GM18517 (cell line): ENCODE measurements around the gene ABCA12.

Experiments
- ATAC-seq: cut with Tn5 transposase; IDR thresholded peaks from one replicate; pipeline ENCODE4 v1.9.1; 2021; ENCODE audit warnings: mild to moderate bottlenecking, moderate library complexity; ENCODE audit not compliant: unreplicated experiment

Gene ABCA12

DNA sequence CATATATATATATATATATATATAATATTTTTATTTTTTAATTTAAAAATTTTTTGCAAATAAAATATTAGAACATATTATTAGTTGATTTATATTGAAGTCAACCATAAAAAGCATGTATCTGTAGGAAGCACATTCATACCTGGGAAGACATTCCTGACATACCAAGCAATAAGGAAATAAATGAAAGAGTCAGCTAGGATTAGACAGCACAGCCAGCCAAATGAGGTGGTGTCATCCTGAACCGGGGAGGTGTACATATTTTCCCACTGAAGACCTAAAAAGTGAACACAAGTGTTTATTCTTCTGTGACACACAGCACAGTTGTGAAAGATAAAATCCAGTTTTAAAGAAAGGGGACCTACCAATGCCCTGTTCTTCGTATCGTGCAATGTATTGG, 149.2 kb downstream of the ABCA12 start:
- no peak for ATAC-seq

GRCh38 chr2:214987261-214987660, 151.2 kb downstream of the ABCA12 start:
- no peak for ATAC-seq

GRCh38 chr2:214985619-214986018, 152.8 kb downstream of the ABCA12 start:
- ATAC-seq: no peak

- ATAC-seq: no peak
These were observed 172.0 kb downstream of the ABCA12 start for GRCh38 chr2:214966420-214966819.

DNA sequence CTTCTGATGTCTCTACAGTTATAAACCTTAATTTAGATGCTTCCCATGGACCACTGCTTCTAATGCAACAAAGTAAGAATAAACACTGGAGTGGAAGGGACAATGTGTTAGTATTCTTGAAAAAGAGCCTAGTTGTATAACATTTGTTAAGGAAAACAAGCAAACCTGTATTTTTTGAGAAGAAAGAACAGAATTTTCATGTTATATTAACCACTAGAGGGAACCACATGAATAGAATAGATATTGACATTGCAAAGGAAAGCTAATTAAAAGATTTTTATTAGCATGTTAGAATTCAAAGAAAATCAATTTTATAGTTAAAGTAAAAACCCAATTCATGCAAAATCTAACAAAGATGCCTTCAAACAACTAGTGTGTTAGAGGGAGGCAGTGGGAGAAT, 177.7 kb downstream of the ABCA12 start:
- no peak for ATAC-seq

DNA sequence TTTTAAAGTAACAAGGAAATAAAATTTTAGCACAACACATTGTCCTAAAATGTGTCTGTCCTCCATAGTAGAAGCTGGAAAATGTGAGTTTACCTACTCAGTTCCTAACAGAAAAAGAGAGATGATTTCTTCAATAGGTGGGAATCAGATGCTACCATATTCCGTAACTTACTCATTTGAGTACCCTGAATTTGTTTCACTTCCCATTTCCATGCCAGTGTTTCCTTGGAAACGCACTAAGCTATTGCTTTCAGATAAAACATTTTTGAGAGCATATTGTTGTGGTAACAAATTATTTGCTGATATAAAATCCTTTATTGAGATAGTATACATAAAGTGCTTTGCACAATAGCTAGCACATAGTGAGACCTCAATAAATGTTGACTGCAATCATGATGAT, 191.5 kb downstream of the ABCA12 start:
- no peak for ATAC-seq

DNA sequence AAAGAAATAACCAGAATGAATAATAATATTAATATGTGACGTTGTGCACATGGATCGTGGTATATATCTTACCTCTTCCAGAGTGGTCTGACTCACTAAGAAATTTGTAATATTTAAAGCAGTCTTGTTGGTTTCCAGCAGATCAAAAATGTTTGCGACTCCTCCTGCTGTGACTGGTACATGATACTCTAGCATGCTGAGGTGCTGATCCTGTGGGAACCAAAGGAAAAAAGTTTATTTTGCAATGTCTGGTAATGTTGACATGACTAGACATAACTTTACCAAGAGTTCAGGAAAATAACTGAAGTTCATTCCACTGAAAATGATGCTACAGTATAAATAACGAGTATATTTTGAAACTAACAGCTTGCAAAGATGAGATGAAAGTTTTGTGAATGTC, 204.4 kb downstream of the ABCA12 start:
- no peak for ATAC-seq

GRCh38 chr2:214904634-214905033, 233.8 kb downstream of the ABCA12 start:
- no peak for ATAC-seq

GRCh38 chr2:214904176-214904575, 234.2 kb downstream of the ABCA12 start:
- no peak for ATAC-seq

DNA sequence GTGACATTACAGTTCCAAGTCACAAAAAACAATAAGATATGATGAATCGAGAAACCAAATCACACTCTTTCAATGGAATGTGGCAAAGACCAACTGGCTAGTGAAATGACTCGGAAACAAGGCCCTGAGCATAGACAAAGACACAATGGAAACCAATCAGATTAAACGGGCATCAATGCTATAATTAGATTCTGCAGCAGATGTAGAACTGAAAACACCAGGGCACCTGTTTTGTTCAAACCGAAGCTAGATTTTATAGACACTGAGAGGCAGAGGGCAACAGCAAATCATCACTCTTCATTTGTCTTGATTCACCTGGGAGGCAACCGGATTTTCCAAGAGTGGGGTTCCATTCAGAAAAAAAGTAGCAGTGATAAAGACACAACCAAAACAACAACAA, 236.1 kb downstream of the ABCA12 start:
- peak; percentile 64 for ATAC-seq

- no peak for ATAC-seq
These were observed 238.7 kb downstream of the ABCA12 start for GRCh38 chr2:214899751-214900150.

DNA sequence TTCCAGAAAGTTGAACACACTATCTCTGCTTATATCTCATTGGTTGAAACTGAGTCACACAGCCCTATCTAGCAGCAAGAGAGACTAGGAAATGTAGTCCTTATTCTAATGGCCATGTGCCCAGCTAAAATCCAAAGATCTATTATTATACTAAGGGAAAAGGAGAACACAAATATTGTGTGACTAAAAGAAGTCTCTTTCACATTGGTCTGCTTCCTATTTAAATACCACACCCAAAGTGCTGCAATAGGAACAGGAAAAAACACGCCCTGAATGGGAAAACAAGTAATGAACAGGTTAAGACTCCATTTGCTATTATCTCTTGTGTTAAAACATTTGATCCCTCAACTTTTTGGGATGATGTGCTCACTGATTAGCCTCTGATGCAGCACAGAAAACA, 242.2 kb downstream of the ABCA12 start:
- no peak for ATAC-seq

- ATAC-seq: no peak
These were observed 243.0 kb downstream of the ABCA12 start for GRCh38 chr2:214895469-214895868.

DNA sequence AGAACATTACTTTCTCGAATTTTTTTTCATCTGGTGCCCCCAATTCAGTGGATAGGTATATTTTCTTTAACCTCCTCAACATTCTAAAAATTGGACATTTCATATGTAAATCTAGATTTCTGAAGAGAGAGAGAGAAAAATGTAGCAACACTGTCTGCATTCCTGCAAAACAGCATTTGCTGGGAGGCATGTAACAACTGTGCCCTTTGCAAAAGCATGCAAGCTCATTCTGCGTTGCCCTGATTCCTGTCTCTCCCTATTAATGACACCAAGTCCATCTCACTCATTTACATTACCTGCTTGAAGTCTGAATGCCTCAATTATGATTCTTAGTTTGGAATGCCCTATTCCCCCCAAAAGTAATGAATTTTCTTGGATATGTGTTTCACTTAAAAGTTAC, 249.1 kb downstream of the ABCA12 start:
- ATAC-seq: no peak

DNA sequence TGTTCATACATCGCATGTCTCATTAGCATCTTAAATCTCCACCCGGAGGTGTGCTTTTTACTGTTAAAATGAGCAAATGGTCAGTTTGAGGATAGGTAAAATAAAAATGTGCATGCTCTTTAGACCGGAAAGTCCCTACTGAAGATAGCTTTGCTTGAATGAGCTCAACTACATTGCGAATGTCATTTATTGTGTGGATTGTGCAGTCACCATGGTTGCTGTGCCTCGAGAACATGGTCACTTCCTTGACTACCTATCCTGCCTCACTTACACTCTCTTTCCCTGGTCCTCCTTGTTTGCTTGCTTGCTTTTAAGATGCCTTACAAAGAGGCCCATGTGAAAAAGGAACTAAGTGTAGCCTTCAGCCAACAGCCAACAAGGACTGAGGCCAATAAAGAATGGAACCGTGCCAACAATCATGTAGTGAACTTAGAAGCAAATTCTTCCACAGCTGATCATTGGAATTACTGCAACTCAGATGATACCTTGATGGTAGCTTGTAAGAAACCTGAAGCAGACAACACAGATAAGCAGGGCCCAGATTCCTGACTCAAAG, 256.7 kb downstream of the ABCA12 start:
- no peak for ATAC-seq
